Suprapubic skin (tissue), 4 donors: ENCODE results near the gene PGAP3. TPM values are rescaled to one million over a fixed set of nuclear protein-coding genes. Genes with fewer than 3 reads are reported as not detected.
"Not testable (repeated sequence)": the region's sequence is repeated elsewhere in the genome, so short reads cannot be mapped to it uniquely, and the experiment has no call there.

Experiments used
- DNase-seq, 2 donors: peaks; one replicate each; pipeline ENCODE4 v3.0.0-alpha.2; 2019; ENCODE audit warnings: low spot score in 2 of 2
- H3K27ac ChIP-seq: fragments of 200-600 bp; sonication (generic); one replicate; pipeline ENCODE4 v1.5.1; 2019
- H3K27me3 ChIP-seq: fragments of 200-600 bp; sonication (generic); one replicate; pipeline ENCODE4 v1.5.1; 2019
- H3K36me3 ChIP-seq: fragments of 200-600 bp; sonication (generic); one replicate; pipeline ENCODE4 v1.5.1; 2019
- H3K4me1 ChIP-seq: fragments of 200-600 bp; sonication (generic); one replicate; pipeline ENCODE4 v1.5.1; 2019
- H3K4me3 ChIP-seq: fragments of 200-600 bp; sonication (generic); one replicate; pipeline ENCODE4 v1.5.1; 2019; ENCODE audit warnings: mild to moderate bottlenecking
- H3K9me3 ChIP-seq: fragments of 200-600 bp; sonication (generic); one replicate; pipeline ENCODE4 v1.5.1; 2019
- CTCF ChIP-seq, 2 donors: fragments of 200-600 bp in 1 of 2; fragments of 450-650 bp in 1 of 2; sonication (generic) in 1 of 2; IDR thresholded peaks; one replicate each; pipeline ENCODE4 v1.5.1; 2016 to 2019; ENCODE audit warnings: antibody characterized with exemption in 2 of 2, mild to moderate bottlenecking in 1 of 2, moderate library complexity in 1 of 2
- EP300 ChIP-seq: sonication (generic); formaldehyde crosslinking; IDR thresholded peaks from one replicate; pipeline ENCODE4 v1.6.1; 2017; ENCODE audit warnings: antibody characterized with exemption
- POLR2A ChIP-seq, 2 donors: fragments of 450-650 bp; IDR thresholded peaks; one replicate each; pipeline ENCODE4 v1.6.1; 2017; ENCODE audit warnings: antibody characterized with exemption in 2 of 2, mild to moderate bottlenecking in 2 of 2, moderate library complexity in 2 of 2
- POLR2AphosphoS5 ChIP-seq, 3 donors: sonication (generic); formaldehyde crosslinking; IDR thresholded peaks; one replicate each; pipeline ENCODE4 v1.6.1; 2017; ENCODE audit warnings: antibody characterized with exemption in 3 of 3
- WGBS: methylation state at CpG from one replicate; pipeline ENCODE4 v1.1.5; 2018; 5-methylcytosine and 5-hydroxymethylcytosine counted together
- total RNA-seq, 4 donors: library from RNA; depleted of rRNA; stranded (reverse); fragments of >200 nt; gene quantifications; one replicate each; pipeline ENCODE4 v1.1.0, GENCODE V29; 2016

PGAP3 gene
- total RNA-seq, 4 donors from 2014 or later = 25.7 to 41.5 (median 32.7) TPM

GRCh38 chr17:39730095-39730921 is 42.5 kb upstream of the PGAP3 start, which contains the start of gene MIEN1:
MIEN1 (minus strand) TSS chr17:39730532; CDS start chr17:39730495, 37 bp downstream.
- Histone ChIP-seq H3K27me3 (no peaks in the 10 kb centered on the region), H3K4me3 (peak within 1 kb of the TSS; percentile 85), H3K4me1 (peaks cover 10% of the 10 kb centered on the region), H3K36me3 (peaks cover 32% of the 10 kb centered on the region), H3K27ac (peak within 1 kb of the TSS; percentile 91), H3K9me3 (no peaks in the 10 kb centered on the region)
- WGBS = 2% methylated on average over 14 of the region's 65 CpGs
- TF ChIP-seq POLR2AphosphoS5 (IDR thresholded peaks at IDR 0.05) (peak in 2 of 3 donors; percentile 68 to 87), EP300 (no peak), CTCF (IDR thresholded peaks at IDR 0.05) (peak; percentile 81 to 96), POLR2A (IDR thresholded peaks at IDR 0.05) (peak in 1 of 2 donors; percentile 63)
- DNase-seq = peak; percentile 94 to 97

GRCh38 chr17:39729280-39729851 is 41.5 kb upstream of the PGAP3 start:
- Histone ChIP-seq H3K4me1 (peaks cover 10% of the 10 kb centered on the region), H3K27me3 (no peaks in the 10 kb centered on the region), H3K27ac (peak overlapping the region; percentile 91), H3K9me3 (no peaks in the 10 kb centered on the region), H3K4me3 (peak overlapping the region; percentile 85), H3K36me3 (peaks cover 42% of the 10 kb centered on the region)
- TF ChIP-seq POLR2A (IDR thresholded peaks at IDR 0.05) (no peak), POLR2AphosphoS5 (IDR thresholded peaks at IDR 0.05) (no peak), CTCF (IDR thresholded peaks at IDR 0.05) (no peak)
- DNase-seq = no peak
- 62% methylated on average over 6 of the region's 6 CpGs for WGBS

- Histone ChIP-seq H3K4me3 (no peak overlapping the region), H3K9me3 (no peaks in the 10 kb centered on the region), H3K36me3 (peaks cover 43% of the 10 kb centered on the region), H3K27me3 (no peaks in the 10 kb centered on the region), H3K4me1 (peaks cover 17% of the 10 kb centered on the region), H3K27ac (no peak overlapping the region)
- no peak for DNase-seq
- WGBS = 77% methylated on average over 8 of the region's 10 CpGs
- TF ChIP-seq POLR2AphosphoS5 (IDR thresholded peaks at IDR 0.05) = no peak
- TF ChIP-seq POLR2A (IDR thresholded peaks at IDR 0.05) = no peak
- no peak for TF ChIP-seq CTCF (IDR thresholded peaks at IDR 0.05)
- TF ChIP-seq EP300 = no peak
Measured at GRCh38 chr17:39727556-39727955, 39.7 kb upstream of the PGAP3 start.

GRCh38 chr17:39726617-39727016 is 38.8 kb upstream of the PGAP3 start:
- H3K4me1 ChIP-seq = peaks cover 17% of the 10 kb centered on the region
- no peaks in the 10 kb centered on the region for H3K27me3 ChIP-seq
- WGBS = 98% methylated on average over 7 of the region's 9 CpGs
- no peak for DNase-seq
- TF ChIP-seq POLR2AphosphoS5 (IDR thresholded peaks at IDR 0.05) (no peak), CTCF (IDR thresholded peaks at IDR 0.05) (no peak), EP300 (no peak), POLR2A (IDR thresholded peaks at IDR 0.05) (no peak)
- H3K9me3 ChIP-seq = no peaks in the 10 kb centered on the region
- no peak overlapping the region for H3K27ac ChIP-seq
- H3K36me3 ChIP-seq = peaks cover 47% of the 10 kb centered on the region
- H3K4me3 ChIP-seq = no peak overlapping the region

GRCh38 chr17:39725923-39726322 is 38.1 kb upstream of the PGAP3 start:
- H3K27me3 ChIP-seq, H3K9me3 ChIP-seq, H3K4me3 ChIP-seq, H3K27ac ChIP-seq, DNase-seq: not testable (repeated sequence)
- H3K4me1 ChIP-seq = peaks cover 17% of the 10 kb centered on the region
- H3K36me3 ChIP-seq = peaks cover 47% of the 10 kb centered on the region
- 88% methylated on average over 1 of the region's 1 CpG for WGBS
